WTC11 (cell line): ENCODE data around the gene ST6GALNAC6.

Source experiments
- TF ChIP-seq, protein P1 (sequence below): sonication (generic); formaldehyde crosslinking; IDR thresholded peaks from 2 replicates; pipeline ENCODE4 v1.8.0; 2022; ENCODE audit warnings: mild to moderate bottlenecking, missing genetic modification reagents
- TF ChIP-seq, protein P2 (sequence below): fragments of 200-600 bp; IDR thresholded peaks from 2 replicates; pipeline ENCODE4 v1.8.0; 2022; ENCODE audit warnings: antibody characterized with exemption

DNA sequence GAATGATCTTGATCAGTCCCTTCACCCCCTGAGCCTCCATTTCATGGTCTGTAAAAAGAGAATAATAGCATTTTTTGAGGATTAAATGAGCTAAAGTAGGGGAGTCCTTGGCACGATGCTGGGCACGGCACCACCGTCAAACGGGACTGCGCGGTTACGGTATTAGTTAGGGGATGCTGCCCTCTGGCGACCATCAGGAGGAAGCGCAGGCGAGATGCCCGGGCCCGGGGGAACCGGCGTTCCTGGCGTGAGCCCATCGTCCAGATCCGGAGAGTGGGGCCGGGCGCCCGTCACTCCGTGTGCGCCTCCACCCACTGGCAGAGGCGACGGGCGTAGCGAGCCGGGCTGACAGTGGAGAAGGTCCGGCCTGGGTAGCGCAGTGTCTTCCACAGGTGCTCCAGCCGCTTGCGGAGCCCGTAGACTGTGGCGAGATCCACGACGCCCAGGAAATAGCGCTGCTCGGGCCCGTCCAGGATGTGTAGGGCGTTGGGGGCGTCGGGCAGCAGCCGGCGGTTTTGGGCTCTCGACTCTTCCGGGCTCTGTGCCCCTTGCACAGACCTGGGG, 22.2 kb upstream of the ST6GALNAC6 start:
- TF ChIP-seq, protein P1, sequence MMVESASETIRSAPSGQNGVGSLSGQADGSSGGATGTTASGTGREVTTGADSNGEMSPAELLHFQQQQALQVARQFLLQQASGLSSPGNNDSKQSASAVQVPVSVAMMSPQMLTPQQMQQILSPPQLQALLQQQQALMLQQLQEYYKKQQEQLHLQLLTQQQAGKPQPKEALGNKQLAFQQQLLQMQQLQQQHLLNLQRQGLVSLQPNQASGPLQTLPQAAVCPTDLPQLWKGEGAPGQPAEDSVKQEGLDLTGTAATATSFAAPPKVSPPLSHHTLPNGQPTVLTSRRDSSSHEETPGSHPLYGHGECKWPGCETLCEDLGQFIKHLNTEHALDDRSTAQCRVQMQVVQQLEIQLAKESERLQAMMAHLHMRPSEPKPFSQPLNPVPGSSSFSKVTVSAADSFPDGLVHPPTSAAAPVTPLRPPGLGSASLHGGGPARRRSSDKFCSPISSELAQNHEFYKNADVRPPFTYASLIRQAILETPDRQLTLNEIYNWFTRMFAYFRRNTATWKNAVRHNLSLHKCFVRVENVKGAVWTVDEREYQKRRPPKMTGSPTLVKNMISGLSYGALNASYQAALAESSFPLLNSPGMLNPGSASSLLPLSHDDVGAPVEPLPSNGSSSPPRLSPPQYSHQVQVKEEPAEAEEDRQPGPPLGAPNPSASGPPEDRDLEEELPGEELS: no peak
- TF ChIP-seq, protein P2, sequence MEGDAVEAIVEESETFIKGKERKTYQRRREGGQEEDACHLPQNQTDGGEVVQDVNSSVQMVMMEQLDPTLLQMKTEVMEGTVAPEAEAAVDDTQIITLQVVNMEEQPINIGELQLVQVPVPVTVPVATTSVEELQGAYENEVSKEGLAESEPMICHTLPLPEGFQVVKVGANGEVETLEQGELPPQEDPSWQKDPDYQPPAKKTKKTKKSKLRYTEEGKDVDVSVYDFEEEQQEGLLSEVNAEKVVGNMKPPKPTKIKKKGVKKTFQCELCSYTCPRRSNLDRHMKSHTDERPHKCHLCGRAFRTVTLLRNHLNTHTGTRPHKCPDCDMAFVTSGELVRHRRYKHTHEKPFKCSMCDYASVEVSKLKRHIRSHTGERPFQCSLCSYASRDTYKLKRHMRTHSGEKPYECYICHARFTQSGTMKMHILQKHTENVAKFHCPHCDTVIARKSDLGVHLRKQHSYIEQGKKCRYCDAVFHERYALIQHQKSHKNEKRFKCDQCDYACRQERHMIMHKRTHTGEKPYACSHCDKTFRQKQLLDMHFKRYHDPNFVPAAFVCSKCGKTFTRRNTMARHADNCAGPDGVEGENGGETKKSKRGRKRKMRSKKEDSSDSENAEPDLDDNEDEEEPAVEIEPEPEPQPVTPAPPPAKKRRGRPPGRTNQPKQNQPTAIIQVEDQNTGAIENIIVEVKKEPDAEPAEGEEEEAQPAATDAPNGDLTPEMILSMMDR: peak; percentile 95
